ENCODE measurements around the gene MYBBP1A.

DNA sequence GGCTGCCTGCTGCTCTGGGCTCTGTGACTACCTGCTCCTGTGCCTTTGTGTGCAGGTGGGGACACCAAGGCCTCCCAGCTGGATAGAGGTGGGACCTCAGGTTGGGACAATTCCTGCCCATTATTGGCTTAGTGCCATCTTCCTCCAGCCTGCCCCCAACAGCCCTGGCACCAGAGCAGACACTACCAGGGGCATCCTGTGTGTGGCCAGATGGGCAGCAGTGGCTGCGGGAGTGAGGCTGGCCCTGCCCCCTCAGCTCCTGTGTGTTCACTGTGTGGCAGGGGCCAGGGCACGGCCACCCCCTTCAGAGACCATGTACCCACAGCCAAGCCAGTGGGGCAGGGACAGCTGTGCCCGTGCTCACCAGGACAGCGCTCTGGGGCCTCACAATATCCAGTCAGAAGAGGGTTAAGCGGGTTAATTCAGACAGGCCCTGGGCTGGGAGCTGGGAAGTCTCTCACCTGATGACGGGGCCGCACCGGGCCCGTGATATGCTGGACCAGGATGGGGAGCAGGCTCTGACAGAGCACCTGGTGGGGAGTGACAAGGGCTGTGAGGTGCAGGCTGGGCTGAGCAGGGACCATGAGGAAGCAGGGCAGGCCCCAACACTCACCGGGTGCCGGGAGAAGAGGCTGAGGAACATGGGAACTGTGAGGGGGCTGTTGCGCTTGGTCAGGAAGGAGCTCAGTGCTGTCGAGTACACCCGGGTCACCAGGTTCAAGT, 13.0 kb downstream of the MYBBP1A start:
- TF ChIP-seq EZH2 (IDR thresholded peaks at IDR 0.05) (no peak), EZH2phosphoT487 (IDR thresholded peaks at IDR 0.05; ENCODE audit: borderline replicate concordance) (no peak), ZFX (IDR thresholded peaks at IDR 0.05) (no peak), RAD21 (IDR thresholded peaks at IDR 0.05; ENCODE audit: low read depth) (no peak)
- TF ChIP-seq, protein P1, sequence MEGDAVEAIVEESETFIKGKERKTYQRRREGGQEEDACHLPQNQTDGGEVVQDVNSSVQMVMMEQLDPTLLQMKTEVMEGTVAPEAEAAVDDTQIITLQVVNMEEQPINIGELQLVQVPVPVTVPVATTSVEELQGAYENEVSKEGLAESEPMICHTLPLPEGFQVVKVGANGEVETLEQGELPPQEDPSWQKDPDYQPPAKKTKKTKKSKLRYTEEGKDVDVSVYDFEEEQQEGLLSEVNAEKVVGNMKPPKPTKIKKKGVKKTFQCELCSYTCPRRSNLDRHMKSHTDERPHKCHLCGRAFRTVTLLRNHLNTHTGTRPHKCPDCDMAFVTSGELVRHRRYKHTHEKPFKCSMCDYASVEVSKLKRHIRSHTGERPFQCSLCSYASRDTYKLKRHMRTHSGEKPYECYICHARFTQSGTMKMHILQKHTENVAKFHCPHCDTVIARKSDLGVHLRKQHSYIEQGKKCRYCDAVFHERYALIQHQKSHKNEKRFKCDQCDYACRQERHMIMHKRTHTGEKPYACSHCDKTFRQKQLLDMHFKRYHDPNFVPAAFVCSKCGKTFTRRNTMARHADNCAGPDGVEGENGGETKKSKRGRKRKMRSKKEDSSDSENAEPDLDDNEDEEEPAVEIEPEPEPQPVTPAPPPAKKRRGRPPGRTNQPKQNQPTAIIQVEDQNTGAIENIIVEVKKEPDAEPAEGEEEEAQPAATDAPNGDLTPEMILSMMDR (IDR thresholded peaks at IDR 0.05 in 2 of 3, conservative IDR thresholded peaks at IDR 0.05 in 1 of 3; ENCODE audit: borderline replicate concordance in 1 of 3, insufficient read depth in 1 of 3, low read depth in 2 of 3, low read length in 2 of 3), result no peak
